ENCODE data around the gene GAL3ST3.

DNA sequence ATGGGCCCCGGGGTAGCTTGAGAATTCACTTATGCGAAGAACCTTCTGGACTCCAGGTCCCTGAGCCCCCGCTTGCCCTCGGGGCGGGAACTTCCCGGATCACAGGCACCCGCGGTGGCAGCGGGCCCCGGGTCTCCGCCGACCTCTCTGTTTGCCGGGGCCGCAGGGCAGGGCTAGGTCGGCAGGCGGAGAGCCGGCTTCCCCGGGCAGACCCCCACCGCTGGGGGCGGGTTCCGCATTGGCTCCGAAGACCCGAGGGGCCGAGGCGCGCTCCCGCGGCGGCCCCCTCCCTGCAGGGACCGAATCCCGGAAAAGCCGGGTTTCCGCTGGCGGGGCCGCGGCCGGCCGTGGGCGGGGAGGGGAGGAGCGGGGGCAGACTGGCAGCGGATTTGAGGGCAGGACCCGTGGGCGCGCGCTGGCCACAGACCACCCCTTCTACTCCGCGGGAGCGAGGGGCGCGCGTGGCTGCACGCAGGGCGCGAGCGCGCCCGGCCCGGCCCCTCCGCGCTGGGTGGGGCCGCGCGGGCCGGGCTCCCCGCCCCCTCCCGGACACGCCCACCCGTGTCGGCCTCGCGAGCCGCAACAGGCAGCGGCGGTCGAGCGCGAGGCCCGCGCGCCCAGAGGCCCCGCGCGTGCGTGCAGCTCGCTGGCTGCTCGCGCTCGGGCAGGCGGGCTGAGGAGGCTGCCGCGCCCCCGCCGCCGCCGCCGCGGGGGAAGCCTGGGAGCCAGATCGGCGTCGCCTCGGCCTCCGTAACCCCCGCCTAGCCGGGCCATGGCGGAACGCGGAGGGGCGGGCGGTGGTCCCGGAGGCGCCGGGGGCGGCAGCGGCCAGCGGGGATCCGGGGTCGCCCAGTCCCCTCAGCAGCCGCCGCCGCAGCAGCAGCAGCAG lies 21.0 kb upstream of the GAL3ST3 start, which contains the start of gene PACS1:
- no peak for TF ChIP-seq CTCF (IDR thresholded peaks at IDR 0.05; ENCODE audit: poor library complexity)
- no peak for TF ChIP-seq EZH2 (IDR thresholded peaks at IDR 0.05; ENCODE audit: borderline replicate concordance)
